Left lobe of liver (tissue), 2 donors: ENCODE measurements around the gene TNIP1. TPM values are rescaled to one million over a fixed set of nuclear protein-coding genes. Genes with fewer than 3 reads are reported as not detected.
A peak's percentile ranks its signal among the peaks of the same experiment; 100 is the strongest.

Source experiments
- ATAC-seq: fragments of 200-7000 bp; cut with Tn5 transposase; one replicate; pipeline ENCODE4 v1.9.1; 2020; ENCODE audit warnings: mild to moderate bottlenecking, moderate library complexity
- DNase-seq: peaks from one replicate; pipeline ENCODE4 v3.0.0-alpha.2; 2020; ENCODE audit warnings: low spot score
- total RNA-seq: library from RNA; stranded (reverse); gene quantifications from one replicate; pipeline ENCODE4 v1.2.1, GENCODE V29; 2021
- donor health status: DM: no; HTN: no; CAD: no; lungs with moderate emphysema.
- donor health status: DM: no; HTN: yes; CAD: no.

Gene TNIP1
- total RNA-seq, 1 donor from 2014 or later = 74.5 TPM

DNA sequence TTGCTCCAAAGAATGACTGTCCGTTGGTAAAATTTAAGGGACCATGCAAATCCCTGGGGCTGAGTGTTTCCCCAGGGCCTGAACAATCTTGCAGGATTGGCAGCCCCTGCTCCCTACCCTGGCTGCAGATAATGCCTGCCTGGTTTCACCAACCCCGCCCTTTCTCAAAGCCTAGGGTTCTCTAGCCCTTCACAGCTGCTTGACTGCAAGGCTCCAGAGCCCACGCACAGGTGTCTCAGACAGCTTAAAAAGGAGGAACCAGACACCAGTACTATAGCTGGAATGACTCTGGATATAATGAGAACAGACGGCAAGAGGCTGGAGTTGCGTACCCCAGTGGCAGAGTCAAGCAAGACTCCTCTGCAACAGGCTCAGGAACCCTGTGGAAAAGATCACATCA is 25.2 kb upstream of the TNIP1 start:
- DNase-seq (no peak), ATAC-seq (no peak)

DNA sequence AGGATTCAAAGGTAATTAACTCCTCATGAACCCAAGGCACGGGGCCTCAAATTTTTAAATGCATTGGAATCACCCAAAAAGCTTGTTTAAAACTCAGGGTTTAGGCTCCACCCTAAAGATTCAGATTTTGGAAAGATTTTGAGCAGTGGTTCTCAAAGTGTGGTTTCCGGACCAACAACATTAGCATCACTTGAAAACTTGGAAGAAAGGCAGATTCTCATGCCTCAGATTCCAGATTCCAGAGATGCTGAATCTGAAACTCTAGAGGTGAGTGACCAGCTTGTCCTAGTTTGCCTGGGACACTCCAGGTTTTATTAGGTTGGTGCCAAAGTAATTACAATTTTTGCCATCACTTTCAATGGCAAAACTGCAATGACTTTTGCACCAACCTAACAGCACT is 24.7 kb upstream of the TNIP1 start:
- DNase-seq = no peak
- peak; percentile 3 for ATAC-seq

- DNase-seq (peak; percentile 89), ATAC-seq (peak; percentile 49)
Observed at GRCh38 chr5:151104795-151105194, 24.0 kb upstream of the TNIP1 start.

GRCh38 chr5:151101746-151102145 is 20.9 kb upstream of the TNIP1 start:
- peak; percentile 96 for DNase-seq
- peak; percentile 66 for ATAC-seq

- DNase-seq (no peak), ATAC-seq (peak; percentile 2)
Observed at GRCh38 chr5:151101151-151101550, 20.3 kb upstream of the TNIP1 start.

DNA sequence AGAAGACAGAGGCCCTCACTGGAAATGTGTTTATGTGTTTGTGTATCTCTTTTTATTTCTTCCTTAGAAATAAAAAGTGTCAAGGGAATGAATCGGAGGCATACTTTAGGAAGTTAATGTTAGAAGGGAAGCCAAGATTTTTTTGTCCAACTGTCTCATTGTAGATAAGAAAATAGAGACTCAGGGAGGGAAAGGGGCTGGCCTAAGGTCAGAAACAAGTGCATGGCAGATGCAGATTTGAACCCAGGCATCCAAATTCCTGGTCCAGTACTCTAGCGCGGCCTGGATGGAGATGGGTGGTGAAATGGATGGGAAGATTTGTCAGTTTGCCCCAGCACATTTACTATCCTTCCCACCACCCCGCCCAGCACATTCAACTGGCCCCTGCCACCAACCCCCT is 19.8 kb upstream of the TNIP1 start:
- no peak for DNase-seq

GRCh38 chr5:151098768-151099121 is 17.9 kb upstream of the TNIP1 start:
- DNase-seq (no peak), ATAC-seq (no peak)

More for the DNA sequence above, 19.8 kb upstream of the TNIP1 start:
- no peak for ATAC-seq

GRCh38 chr5:151097820-151098767 is 17.3 kb upstream of the TNIP1 start:
- ATAC-seq (no peak), DNase-seq (no peak)

- DNase-seq = no peak
- peak; percentile 0 for ATAC-seq
Observed at GRCh38 chr5:151097061-151097460, 16.2 kb upstream of the TNIP1 start.

DNA sequence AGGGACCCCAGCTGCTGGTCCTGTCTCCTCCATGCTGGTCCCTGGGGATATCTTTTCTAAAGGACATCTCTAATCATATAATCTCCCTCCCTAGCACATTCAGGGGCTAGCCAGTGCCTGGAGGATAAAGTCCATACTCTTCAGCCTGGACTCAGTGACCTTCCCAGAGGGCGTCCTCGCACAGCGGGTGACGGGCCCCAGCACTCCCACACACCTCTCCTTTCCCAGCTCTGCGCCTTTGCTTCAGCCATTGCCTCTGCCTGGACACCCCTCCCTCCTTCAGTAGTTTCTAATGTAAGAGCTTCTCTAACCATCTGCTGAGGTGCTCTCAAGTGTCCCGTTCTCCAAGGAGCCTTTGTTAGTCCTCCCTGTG is 15.2 kb upstream of the TNIP1 start:
- ATAC-seq = peak; percentile 55

GRCh38 chr5:151095341-151096000 is 14.6 kb upstream of the TNIP1 start:
- ATAC-seq = peak; percentile 15
- no peak for DNase-seq

More for the DNA sequence above, 15.2 kb upstream of the TNIP1 start:
- DNase-seq = no peak

- ATAC-seq (peak; percentile 25), DNase-seq (no peak)
Observed at GRCh38 chr5:151094852-151095245, 14.0 kb upstream of the TNIP1 start.

DNA sequence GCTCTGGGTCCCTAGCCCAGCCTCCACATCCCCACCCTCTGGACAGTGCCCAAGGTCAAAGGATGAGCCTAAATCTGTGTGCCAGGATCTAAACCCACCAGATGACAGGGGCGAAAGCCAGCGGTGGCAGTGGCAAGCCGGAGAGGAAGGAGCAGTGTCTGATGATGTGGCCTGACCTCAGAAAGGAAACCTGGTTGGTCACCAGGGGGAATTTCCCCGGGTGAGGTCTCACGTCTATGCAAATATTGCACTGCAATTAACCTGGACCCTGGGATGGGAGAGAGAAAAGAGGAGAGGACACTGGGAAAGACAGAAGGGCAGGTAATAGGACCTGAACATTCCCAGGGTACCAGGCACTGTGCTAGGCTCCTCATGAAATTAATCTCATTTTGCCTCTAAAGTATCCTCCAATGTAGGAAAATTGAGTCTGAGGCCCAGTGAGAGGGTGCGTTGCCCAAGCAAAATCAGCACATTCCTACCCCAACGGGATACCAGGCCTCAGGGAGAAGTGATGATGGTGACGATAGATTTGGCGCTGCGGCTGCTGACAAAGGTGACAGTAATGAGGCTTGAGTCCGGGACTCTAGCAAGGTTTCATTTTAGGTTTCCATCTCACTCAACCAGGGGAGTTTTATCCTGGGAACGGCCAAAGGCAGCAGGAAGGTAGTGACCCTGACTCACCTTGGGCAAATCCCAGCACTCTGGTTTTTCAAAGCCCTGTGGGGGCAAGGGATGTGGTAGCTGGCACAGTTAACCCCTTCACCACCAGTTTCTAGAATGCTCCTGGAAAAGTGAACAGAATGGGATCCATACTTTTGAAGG is 13.4 kb upstream of the TNIP1 start:
- no peak for DNase-seq

DNA sequence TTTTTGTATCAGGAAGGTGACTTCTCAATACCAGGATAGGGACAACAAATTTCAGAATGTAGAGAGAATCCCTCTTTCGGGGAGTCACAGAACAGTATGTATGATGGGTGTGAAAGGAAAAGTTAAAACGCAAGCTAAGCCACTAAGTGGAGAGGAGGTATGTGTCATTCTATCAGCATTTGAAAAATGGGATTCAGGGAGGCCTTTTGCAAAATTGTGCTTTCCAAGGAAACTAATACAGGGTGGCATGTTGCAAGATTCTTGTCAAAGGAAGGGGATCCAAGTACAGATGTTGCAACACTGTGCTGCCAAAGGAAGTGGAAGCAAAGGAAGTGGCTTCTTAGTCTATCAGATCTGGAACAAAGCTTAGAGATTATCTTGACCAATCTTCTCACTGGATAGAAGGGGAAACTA is 12.6 kb upstream of the TNIP1 start:
- DNase-seq = no peak
- peak; percentile 5 for ATAC-seq

More for the DNA sequence above, 13.4 kb upstream of the TNIP1 start:
- peak; percentile 6 for ATAC-seq

DNA sequence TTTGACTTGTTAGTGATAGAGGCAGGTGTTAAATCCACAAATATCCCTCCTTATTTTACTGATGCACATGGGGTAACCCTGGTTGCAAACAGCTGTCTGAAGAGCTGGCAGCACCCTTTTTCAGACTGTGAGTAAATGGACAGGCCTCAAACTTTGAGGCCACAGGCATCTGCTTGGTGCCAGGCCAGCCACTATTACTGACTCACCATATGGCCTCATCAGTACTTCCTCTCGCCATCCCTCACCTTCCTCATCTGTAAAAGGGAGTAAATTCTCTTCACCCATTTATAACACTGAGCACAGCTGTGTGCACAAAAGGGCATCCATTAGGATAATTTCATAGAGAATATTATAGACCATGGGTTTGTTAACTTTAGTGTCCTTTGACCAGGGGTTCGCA is 11.9 kb upstream of the TNIP1 start:
- ATAC-seq = no peak
- DNase-seq = no peak

DNA sequence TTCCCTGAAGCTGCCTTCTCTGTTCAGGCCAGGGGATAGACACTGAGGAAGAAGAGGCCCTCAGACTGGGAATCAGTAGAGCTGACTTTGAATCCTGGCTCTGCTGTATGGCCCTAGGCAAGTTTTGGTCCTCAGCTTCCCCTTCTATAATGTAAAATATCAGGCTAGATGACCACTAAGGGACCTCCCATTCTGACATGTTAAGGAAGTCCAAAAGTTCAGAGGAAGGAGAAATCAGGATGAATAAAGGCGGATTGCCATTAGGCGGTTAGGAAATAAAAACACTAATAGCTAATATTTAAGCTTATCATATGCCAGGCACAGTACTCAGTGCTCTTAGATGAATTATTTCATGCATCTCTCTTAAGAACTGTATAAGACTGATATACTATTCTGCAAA is 8.9 kb upstream of the TNIP1 start:
- ATAC-seq = no peak
- no peak for DNase-seq

- ATAC-seq = no peak
- no peak for DNase-seq
Observed at GRCh38 chr5:151088986-151089385, 8.2 kb upstream of the TNIP1 start.

DNA sequence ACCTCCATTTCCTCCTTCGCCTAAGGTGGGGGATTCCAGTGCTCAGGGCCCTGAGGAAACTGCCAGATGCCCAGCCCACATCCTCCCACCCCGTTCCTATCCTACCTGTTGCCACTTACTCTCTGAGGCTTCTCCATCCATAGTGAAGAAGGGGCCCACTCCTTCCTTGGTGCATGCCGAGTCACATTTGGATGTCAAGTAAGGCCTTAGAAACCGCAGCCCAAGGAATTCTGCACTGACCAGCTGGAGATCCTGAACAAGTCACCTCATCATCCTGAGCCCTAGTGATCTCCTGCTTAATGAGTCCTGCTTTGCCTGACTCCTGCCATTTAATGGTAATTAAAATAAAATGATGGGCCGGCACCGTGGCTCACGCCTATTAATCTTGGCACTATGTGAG is 6.7 kb upstream of the TNIP1 start:
- ATAC-seq (no peak), DNase-seq (no peak)

DNA sequence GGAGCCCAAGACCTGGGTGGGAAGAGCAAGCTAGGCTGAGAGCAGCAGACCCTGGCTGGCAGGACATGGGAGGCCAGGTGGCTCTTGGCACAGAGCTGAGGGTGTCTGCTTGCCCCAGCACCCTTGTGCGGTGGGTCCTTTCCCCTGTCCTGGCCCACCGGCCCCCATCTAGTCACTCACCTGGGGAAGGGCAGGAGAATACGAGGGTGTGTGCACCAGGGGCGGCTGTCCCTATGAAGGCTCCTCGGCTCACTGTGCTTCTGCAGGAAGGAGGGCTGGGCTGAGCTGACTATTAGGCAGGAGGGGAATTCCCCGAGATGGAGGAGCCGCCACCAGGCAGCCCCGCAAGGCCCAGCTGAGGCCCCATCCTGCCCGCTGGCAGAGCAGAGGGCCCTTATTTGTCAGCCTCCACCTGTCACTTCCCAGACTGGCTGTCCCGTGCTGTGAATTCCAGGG is 6.1 kb upstream of the TNIP1 start:
- ATAC-seq (no peak), DNase-seq (no peak)

- DNase-seq (no peak), ATAC-seq (no peak)
Observed at GRCh38 chr5:151086192-151086869, 5.5 kb upstream of the TNIP1 start.
